IPS-11a (cell line): ENCODE data around the gene TAF1B.

Source experiments
- H3K4me3 ChIP-seq: one replicate; pipeline ENCODE4 v1.5.1; 2013; ENCODE audit warnings: low read depth, low read length, control low read depth

The TAF1B gene

GRCh38 chr2:9961013-9961412 lies 117.7 kb downstream of the TAF1B start:
- no peak overlapping the region for H3K4me3 ChIP-seq

- H3K4me3 ChIP-seq, result no peak overlapping the region
Measured at GRCh38 chr2:9964334-9964980, 121.2 kb downstream of the TAF1B start.

- H3K4me3 ChIP-seq, result no peak overlapping the region
Measured at GRCh38 chr2:9965119-9965822, 122.0 kb downstream of the TAF1B start.

- no peak overlapping the region for H3K4me3 ChIP-seq
Measured at GRCh38 chr2:9966491-9967022, 123.3 kb downstream of the TAF1B start.

GRCh38 chr2:9967053-9967775 lies 123.9 kb downstream of the TAF1B start:
- H3K4me3 ChIP-seq, result no peak overlapping the region

- no peak overlapping the region for H3K4me3 ChIP-seq
Measured at GRCh38 chr2:9968553-9969497, 125.6 kb downstream of the TAF1B start.

GRCh38 chr2:9970200-9971044 lies 127.1 kb downstream of the TAF1B start:
- no peak overlapping the region for H3K4me3 ChIP-seq

GRCh38 chr2:9971105-9971818 lies 128.0 kb downstream of the TAF1B start:
- H3K4me3 ChIP-seq, result no peak overlapping the region

GRCh38 chr2:9971890-9972289 lies 128.6 kb downstream of the TAF1B start:
- no peak overlapping the region for H3K4me3 ChIP-seq

- no peak overlapping the region for H3K4me3 ChIP-seq
Measured at GRCh38 chr2:9972621-9973479, 129.6 kb downstream of the TAF1B start.

GRCh38 chr2:9973690-9974089 lies 130.4 kb downstream of the TAF1B start:
- H3K4me3 ChIP-seq, result no peak overlapping the region

GRCh38 chr2:9974343-9974742 lies 131.1 kb downstream of the TAF1B start:
- no peak overlapping the region for H3K4me3 ChIP-seq

- no peak overlapping the region for H3K4me3 ChIP-seq
Measured at GRCh38 chr2:9975328-9975727, 132.1 kb downstream of the TAF1B start.

GRCh38 chr2:9975805-9976447 lies 132.7 kb downstream of the TAF1B start:
- no peak overlapping the region for H3K4me3 ChIP-seq

GRCh38 chr2:9979977-9980376 lies 136.7 kb downstream of the TAF1B start:
- no peak overlapping the region for H3K4me3 ChIP-seq

- no peak overlapping the region for H3K4me3 ChIP-seq
Measured at GRCh38 chr2:9980520-9980919, 137.2 kb downstream of the TAF1B start.

GRCh38 chr2:9981655-9982054 lies 138.4 kb downstream of the TAF1B start:
- H3K4me3 ChIP-seq, result no peak overlapping the region

- H3K4me3 ChIP-seq, result no peak overlapping the region
Measured at GRCh38 chr2:9982248-9982647, 139.0 kb downstream of the TAF1B start.
